Liver (tissue), 9 donors: ENCODE measurements around the gene KRTAP10-7. TPM values are rescaled to one million over a fixed set of nuclear protein-coding genes. Genes with fewer than 3 reads are reported as not detected.
A peak's percentile ranks its signal among the peaks of the same experiment; 100 is the strongest.

Experiments
- DNase-seq: peaks from one replicate; pipeline ENCODE4 v3.0.0-alpha.2; 2017; ENCODE audit warnings: low spot score
- H3K27ac ChIP-seq, 2 donors: one replicate each; pipeline ENCODE4 v1.7.0; 2013; ENCODE audit warnings: inconsistent platforms in 2 of 2, low read length in 2 of 2, control low read depth in 1 of 2, low read depth in 1 of 2, mild to moderate bottlenecking in 1 of 2
- H3K27me3 ChIP-seq, 4 donors: one replicate each; pipeline versions ENCODE4 v1.6.1 to v1.7.0; 2013; ENCODE audit warnings: low read length in 3 of 4, inconsistent platforms in 1 of 4, mild to moderate bottlenecking in 1 of 4, moderate library complexity in 1 of 4; ENCODE audit not compliant: control insufficient read depth in 4 of 4, insufficient read depth in 4 of 4
- H3K36me3 ChIP-seq, 4 donors: one replicate each; pipeline versions ENCODE4 v1.6.1 to v1.7.0; 2013; ENCODE audit warnings: low read length in 3 of 4, mild to moderate bottlenecking in 3 of 4, low read depth in 1 of 4, moderate library complexity in 1 of 4; ENCODE audit not compliant: control insufficient read depth in 4 of 4, insufficient read depth in 3 of 4
- H3K4me1 ChIP-seq, 4 donors: one replicate each; pipeline versions ENCODE4 v1.6.1 to v1.7.0; 2013; ENCODE audit warnings: low read length in 3 of 4, mild to moderate bottlenecking in 3 of 4, moderate library complexity in 1 of 4; ENCODE audit not compliant: control insufficient read depth in 4 of 4, insufficient read depth in 4 of 4
- H3K4me3 ChIP-seq, 3 donors: one replicate each; pipeline versions ENCODE4 v1.6.1 to v1.7.0; 2013; ENCODE audit warnings: low read length in 3 of 3, control low read depth in 1 of 3, low read depth in 1 of 3, mild to moderate bottlenecking in 1 of 3
- H3K9ac ChIP-seq, 2 donors: one replicate each; pipeline ENCODE4 v1.7.0; 2013; ENCODE audit warnings: low read length in 2 of 2, mild to moderate bottlenecking in 2 of 2, moderate library complexity in 2 of 2, control low read depth in 1 of 2, low read depth in 1 of 2
- H3K9me3 ChIP-seq, 4 donors: one replicate each; pipeline versions ENCODE4 v1.6.1 to v1.7.0; 2013; ENCODE audit warnings: low read length in 3 of 4; ENCODE audit not compliant: control insufficient read depth in 4 of 4
- ATF3 ChIP-seq: IDR thresholded peaks from 2 replicates; pipeline ENCODE4 v1.6.1; 2016; ENCODE audit warnings: antibody characterized with exemption
- CTCF ChIP-seq: fragments of 150-350 bp; IDR thresholded peaks from 2 replicates; pipeline ENCODE4 v1.5.1; 2017; ENCODE audit warnings: improper control_type of control experiment, low read depth, low read length; ENCODE audit not compliant: missing input control
- EGR1 ChIP-seq, 2 donors: IDR thresholded peaks; 2 replicates each; pipeline ENCODE4 v1.6.1; 2016 to 2018; ENCODE audit warnings: antibody characterized with exemption in 2 of 2, low read depth in 2 of 2
- FOXA1 ChIP-seq: IDR thresholded peaks from 2 replicates; pipeline ENCODE4 v1.6.1; 2016; ENCODE audit warnings: antibody characterized with exemption
- FOXA2 ChIP-seq: IDR thresholded peaks from 2 replicates; pipeline ENCODE4 v1.6.1; 2016; ENCODE audit warnings: antibody characterized with exemption
- GABPA ChIP-seq, 2 donors: IDR thresholded peaks in 1 of 2; conservative IDR thresholded peaks in 1 of 2; 2 replicates each; pipeline ENCODE4 v1.6.1; 2016; ENCODE audit warnings: antibody characterized with exemption in 2 of 2, mild to moderate bottlenecking in 1 of 2, moderate library complexity in 1 of 2
- HNF4A ChIP-seq, 2 donors: conservative IDR thresholded peaks; 2 replicates each; pipeline ENCODE4 v1.6.1; 2016; ENCODE audit warnings: antibody characterized with exemption in 2 of 2, mild to moderate bottlenecking in 2 of 2
- HNF4G ChIP-seq: IDR thresholded peaks from 2 replicates; pipeline ENCODE4 v1.6.1; 2016; ENCODE audit warnings: antibody characterized with exemption
- JUND ChIP-seq, 2 donors: IDR thresholded peaks; 2 replicates each; pipeline ENCODE4 v1.6.1; 2016; ENCODE audit warnings: antibody characterized with exemption in 2 of 2
- MAX ChIP-seq: IDR thresholded peaks from 2 replicates; pipeline ENCODE4 v1.6.1; 2016; ENCODE audit warnings: antibody characterized with exemption
- NR2F2 ChIP-seq: IDR thresholded peaks from 2 replicates; pipeline ENCODE4 v1.6.1; 2016; ENCODE audit warnings: antibody characterized with exemption
- RAD21 ChIP-seq, 2 donors: IDR thresholded peaks; 2 replicates each; pipeline ENCODE4 v1.6.1; 2016; ENCODE audit warnings: antibody characterized with exemption in 2 of 2, mild to moderate bottlenecking in 2 of 2
- REST ChIP-seq: IDR thresholded peaks from 2 replicates; pipeline ENCODE4 v1.6.1; 2016; ENCODE audit warnings: antibody characterized with exemption, mild to moderate bottlenecking
- RXRA ChIP-seq, 2 donors: IDR thresholded peaks; 2 replicates each; pipeline ENCODE4 v1.6.1; 2017 to 2018; ENCODE audit warnings: antibody characterized with exemption in 2 of 2, mild to moderate bottlenecking in 1 of 2
- SP1 ChIP-seq: IDR thresholded peaks from 2 replicates; pipeline ENCODE4 v1.6.1; 2018; ENCODE audit warnings: antibody characterized with exemption, mild to moderate bottlenecking
- TAF1 ChIP-seq: conservative IDR thresholded peaks from 2 replicates; pipeline ENCODE4 v1.6.1; 2016; ENCODE audit warnings: antibody characterized with exemption, mild to moderate bottlenecking
- YY1 ChIP-seq: IDR thresholded peaks from 2 replicates; pipeline ENCODE4 v1.6.1; 2016; ENCODE audit warnings: antibody characterized with exemption, mild to moderate bottlenecking
- WGBS: extraction: QIAGEN DNeasy Blood & Tissue Kit; methylation state at CpG from one replicate; pipeline ENCODE4 v1.1.7; 2013; 5-methylcytosine and 5-hydroxymethylcytosine counted together
- polyA plus RNA-seq, 2 donors: library from polyadenylated mRNA; stranded (reverse) in 1 of 2; unstranded in 1 of 2; fragments of 200-250 nt in 1 of 2; fragments of >200 nt in 1 of 2; fragmentation: Nextera tagmentation in 1 of 2; extraction: Ambion mirVana in 1 of 2; gene quantifications; one replicate each; pipeline versions ENCODE4 v1.2.1 to v1.2.3, GENCODE V29; 2013 to 2015
- total RNA-seq, 2 donors: library from RNA; depleted of rRNA; stranded (reverse); fragments of >200 nt; gene quantifications; one replicate each; pipeline ENCODE4 v1.2.3, GENCODE V29; 2014
- donor health status: healthy.
- donor health status: healthy.
- donor health status: healthy.
- donor health status: healthy.
- donor health status: healthy.

Gene KRTAP10-7
- total and polyA plus RNA-seq, 4 donors, result not detected

- Histone ChIP-seq H3K27ac (no peak overlapping the region), H3K9me3 (peaks cover 0 to 3% (median 1%) of the 10 kb centered on the region in 4 donors), H3K27me3 (no peaks in the 10 kb centered on the region), H3K4me1 (peaks cover 0 to 7% (median 3%) of the 10 kb centered on the region in 4 donors), H3K4me3 (no peak overlapping the region), H3K36me3 (no peaks in the 10 kb centered on the region), H3K9ac (no peak overlapping the region)
- no peak for TF ChIP-seq EGR1 (IDR thresholded peaks at IDR 0.05; ENCODE audit: low read depth in 2 of 2)
- TF ChIP-seq RXRA (IDR thresholded peaks at IDR 0.05), result no peak
- TF ChIP-seq CTCF, result no peak
- TF ChIP-seq HNF4G, result no peak
- TF ChIP-seq TAF1, result no peak
- 71% methylated on average over 4 of the region's 4 CpGs for WGBS
- peak; percentile 27 for DNase-seq
These were observed 29.1 kb upstream of the KRTAP10-7 start for GRCh38 chr21:44571296-44571695.

GRCh38 chr21:44571844-44572782 lies 28.3 kb upstream of the KRTAP10-7 start:
- H3K9ac ChIP-seq, result no peak overlapping the region
- H3K4me3 ChIP-seq, result no peak overlapping the region
- no peaks in the 10 kb centered on the region for H3K36me3 ChIP-seq
- 95% methylated on average over 40 of the region's 40 CpGs for WGBS
- peaks cover 0 to 7% (median 3%) of the 10 kb centered on the region in 4 donors for H3K4me1 ChIP-seq
- H3K9me3 ChIP-seq, result peaks cover 0 to 4% (median 1%) of the 10 kb centered on the region in 4 donors
- no peaks in the 10 kb centered on the region for H3K27me3 ChIP-seq
- no peak overlapping the region for H3K27ac ChIP-seq
- TF ChIP-seq GABPA (IDR thresholded peaks at IDR 0.05 in 1 of 2, conservative IDR thresholded peaks at IDR 0.05 in 1 of 2) (no peak), RXRA (IDR thresholded peaks at IDR 0.05) (no peak), JUND (IDR thresholded peaks at IDR 0.05) (no peak), MAX (no peak), ATF3 (no peak), FOXA1 (no peak), HNF4A (conservative IDR thresholded peaks at IDR 0.05) (no peak), EGR1 (IDR thresholded peaks at IDR 0.05; ENCODE audit: low read depth in 2 of 2) (no peak), RAD21 (IDR thresholded peaks at IDR 0.05) (no peak), NR2F2 (no peak), YY1 (no peak), SP1 (no peak), REST (no peak), TAF1 (no peak), HNF4G (no peak), CTCF (no peak), FOXA2 (no peak)
- peak; percentile 26 for DNase-seq
